Measurements from ENCODE around the gene ITPRID2. TPM values are rescaled to one million over a fixed set of nuclear protein-coding genes. Genes with fewer than 3 reads are reported as not detected.

Gene ITPRID2
- polyA plus RNA-seq, 3 donors: 17.9 to 50.2 (median 23.0) TPM

DNA sequence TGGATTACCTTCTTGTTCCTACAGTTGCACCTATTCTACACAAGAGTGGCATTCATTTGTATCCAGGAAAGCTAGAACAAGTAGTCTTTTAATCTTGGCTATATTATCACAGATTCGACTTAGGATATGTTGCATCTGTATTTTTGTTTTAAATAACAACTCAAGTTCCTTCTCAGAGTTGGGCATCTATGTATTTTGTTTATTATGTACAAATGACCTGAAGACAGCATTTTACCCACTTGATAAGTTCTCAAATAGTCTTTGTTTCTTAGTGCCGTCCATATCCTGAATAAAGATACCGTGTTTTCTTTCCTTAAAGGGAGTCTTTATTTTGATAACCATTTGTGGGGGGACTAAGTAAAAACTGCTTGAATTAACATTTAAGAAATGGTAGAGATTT lies 2.9 kb downstream of the ITPRID2 start:
- peaks cover 66% of the 10 kb centered on the region for H3K79me2 ChIP-seq (ENCODE audit: insufficient read depth, low read length)
- 100% methylated on average over 1 of the region's 3 CpGs for WGBS (ENCODE audit: insufficient coverage)
- H3K9ac ChIP-seq (ENCODE audit: insufficient read depth, low read length, poor library complexity, severe bottlenecking): no peak overlapping the region
- H3K4me2 ChIP-seq (replicated peaks; ENCODE audit: extremely low read depth, low read length, poor library complexity, severe bottlenecking): peak overlapping the region; percentile 85
- no peak for TF ChIP-seq CTCF (IDR thresholded peaks at IDR 0.05)
- peaks cover 53% of the 10 kb centered on the region for H4K20me1 ChIP-seq (ENCODE audit: insufficient read depth, low read length)
- intact Hi-C loops (cut with micrococcal nuclease): loop anchor here (5.0 to 10.0 kb wide), 3 partner anchors 42 to 820 kb away; partner anchors contain the start of gene DNAJC10 (in 1 of the 2)
- Mint-ChIP-seq H3K27ac (peak overlapping the region in 3 of 7 donors; percentile 46 to 55 (median 50)), H3K27me3 (ENCODE audit: low read depth in 3 of 3) (no peaks in the 10 kb centered on the region), H3K4me3 (peak overlapping the region; percentile 43 to 57), H3K9me3 (no peaks in the 10 kb centered on the region), H3K36me3 (peaks cover 28 to 29% of the 10 kb centered on the region in 2 donors), H3K4me1 (peaks cover 40% of the 10 kb centered on the region)
- no peak for DNase-seq
- H3K4me3 ChIP-seq (replicated peaks in 1 of 3; ENCODE audit: low read depth in 2 of 3, low read length in 3 of 3): peak overlapping the region in 1 of 3 experiments; percentile 87
- H3K36me3 ChIP-seq (replicated peaks in 1 of 2; ENCODE audit: control insufficient read depth in 1 of 2, insufficient read depth in 2 of 2, low read length in 2 of 2): peaks cover 29 to 43% of the 10 kb centered on the region in 2 donors
- H3K27me3 ChIP-seq (ENCODE audit: control insufficient read depth in 2 of 2, insufficient read depth in 2 of 2, low read length in 2 of 2): no peaks in the 10 kb centered on the region
- H2AFZ ChIP-seq (ENCODE audit: insufficient read depth, low read depth, low read length, poor library complexity, severe bottlenecking): no peak overlapping the region
- peaks cover 18 to 40% of the 10 kb centered on the region in 2 donors for H3K4me1 ChIP-seq (ENCODE audit: control insufficient read depth in 1 of 2, insufficient read depth in 2 of 2, low read length in 2 of 2)
- peak overlapping the region in 1 of 2 donors; percentile 98 for H3K27ac ChIP-seq (ENCODE audit: low read depth in 1 of 2, low read length in 2 of 2)
- no peaks in the 10 kb centered on the region for H3K9me3 ChIP-seq (replicated peaks in 1 of 2; ENCODE audit: control insufficient read depth in 1 of 2, insufficient read depth in 1 of 2, low read length in 2 of 2)

- no CpG with 5 or more reads among the region's 1 CpG for WGBS (ENCODE audit: insufficient coverage)
- Histone ChIP-seq H3K79me2 (ENCODE audit: insufficient read depth, low read length) (peaks cover 76% of the 10 kb centered on the region), H3K4me2 (replicated peaks; ENCODE audit: extremely low read depth, low read length, poor library complexity, severe bottlenecking) (no peak overlapping the region), H3K27me3 (ENCODE audit: control insufficient read depth in 2 of 2, insufficient read depth in 2 of 2, low read length in 2 of 2) (no peaks in the 10 kb centered on the region), H3K9me3 (replicated peaks in 1 of 2; ENCODE audit: control insufficient read depth in 1 of 2, insufficient read depth in 1 of 2, low read length in 2 of 2) (no peaks in the 10 kb centered on the region), H3K4me3 (replicated peaks in 1 of 3; ENCODE audit: low read depth in 2 of 3, low read length in 3 of 3) (no peak overlapping the region), H3K9ac (ENCODE audit: insufficient read depth, low read length, poor library complexity, severe bottlenecking) (no peak overlapping the region), H4K20me1 (ENCODE audit: insufficient read depth, low read length) (peaks cover 68% of the 10 kb centered on the region), H3K4me1 (ENCODE audit: control insufficient read depth in 1 of 2, insufficient read depth in 2 of 2, low read length in 2 of 2) (peaks cover 22 to 48% of the 10 kb centered on the region in 2 donors), H2AFZ (ENCODE audit: insufficient read depth, low read depth, low read length, poor library complexity, severe bottlenecking) (no peak overlapping the region), H3K27ac (ENCODE audit: low read depth in 1 of 2, low read length in 2 of 2) (no peak overlapping the region), H3K36me3 (replicated peaks in 1 of 2; ENCODE audit: control insufficient read depth in 1 of 2, insufficient read depth in 2 of 2, low read length in 2 of 2) (peaks cover 44 to 58% of the 10 kb centered on the region in 2 donors)
- H3K27ac Mint-ChIP-seq: peak overlapping the region in 1 of 7 donors; percentile 30
- TF ChIP-seq CTCF (IDR thresholded peaks at IDR 0.05): no peak
- H3K9me3 Mint-ChIP-seq: no peaks in the 10 kb centered on the region
- intact Hi-C loops (cut with micrococcal nuclease): loop anchor here in 1 of 2 donors (10.0 kb wide), 2 partner anchors 51 to 819 kb away; partner anchors contain the start of gene DNAJC10
- peaks cover 45% of the 10 kb centered on the region for H3K4me1 Mint-ChIP-seq
- DNase-seq: no peak
- no peaks in the 10 kb centered on the region for H3K27me3 Mint-ChIP-seq (ENCODE audit: low read depth in 3 of 3)
- H3K4me3 Mint-ChIP-seq: no peak overlapping the region
- H3K36me3 Mint-ChIP-seq: peaks cover 39 to 41% of the 10 kb centered on the region in 2 donors
These were observed 4.3 kb downstream of the ITPRID2 start for GRCh38 chr2:181895818-181896217.
